ENCODE measurements around the gene STX19.

GRCh38 chr3:94028093-94028837, at the start of gene STX19:
- TF ChIP-seq CTCF (IDR thresholded peaks at IDR 0.05) (no peak), POLR2A (IDR thresholded peaks at IDR 0.05) (no peak)

Measured in breast epithelium (tissue), 3 donors.